Measurements from ENCODE around the gene TRIM8.
A peak's percentile ranks its signal among the peaks of the same experiment; 100 is the strongest.

TRIM8 gene

GRCh38 chr10:102648269-102648888 is 4.1 kb downstream of the TRIM8 start:
- H3K27me3 ChIP-seq (replicated peaks in 2 of 5; ENCODE audit: control insufficient read depth in 4 of 5, insufficient read depth in 5 of 5, low read length in 4 of 5), result no peaks in the 10 kb centered on the region
- POLR2A ChIA-PET, result no interaction called here
- peak overlapping the region in 4 of 7 experiments; percentile 59 to 84 (median 72) for H3K4me3 ChIP-seq (ENCODE audit: control insufficient read depth in 1 of 7, extremely low read depth in 1 of 7, insufficient read depth in 4 of 7, low read depth in 2 of 7, low read length in 6 of 7)
- H3K36me3 ChIP-seq (ENCODE audit: control insufficient read depth in 4 of 4, insufficient read depth in 4 of 4, low read length in 3 of 4), result peaks cover 0 to 25% (median 18%) of the 10 kb centered on the region in 4 experiments
- H3K27ac ChIP-seq (ENCODE audit: insufficient read depth in 1 of 2, low read depth in 1 of 2, low read length in 2 of 2, poor library complexity in 1 of 2, severe bottlenecking in 2 of 2), result no peak overlapping the region
- WGBS (ENCODE audit: insufficient coverage), result 63% methylated on average over 6 of the region's 12 CpGs
- CTCF ChIA-PET, result interaction anchor here (4.4 kb wide), 2 partner anchors 12 to 29 kb away, joined by 22 to 24 read pairs; no protein-coding TSS in a partner anchor
- H3K4me1 ChIP-seq (ENCODE audit: control extremely low read depth in 1 of 4, control insufficient read depth in 4 of 4, insufficient read depth in 4 of 4, low read length in 3 of 4), result peaks cover 5 to 92% (median 82%) of the 10 kb centered on the region in 4 experiments
- no peaks in the 10 kb centered on the region for H3K9me3 ChIP-seq (ENCODE audit: control extremely low read depth in 1 of 5, control insufficient read depth in 4 of 5, insufficient read depth in 2 of 5, low read depth in 1 of 5, low read length in 4 of 5)
- no peak for DNase-seq

- Histone ChIP-seq H3K9me3 (ENCODE audit: control extremely low read depth in 1 of 5, control insufficient read depth in 4 of 5, insufficient read depth in 2 of 5, low read depth in 1 of 5, low read length in 4 of 5) (no peaks in the 10 kb centered on the region), H3K4me3 (ENCODE audit: control insufficient read depth in 1 of 7, extremely low read depth in 1 of 7, insufficient read depth in 4 of 7, low read depth in 2 of 7, low read length in 6 of 7) (peak overlapping the region in 5 of 7 experiments; percentile 32 to 79 (median 62)), H3K4me1 (ENCODE audit: control extremely low read depth in 1 of 4, control insufficient read depth in 4 of 4, insufficient read depth in 4 of 4, low read length in 3 of 4) (peaks cover 5 to 94% (median 84%) of the 10 kb centered on the region in 4 experiments), H3K27me3 (replicated peaks in 2 of 5; ENCODE audit: control insufficient read depth in 4 of 5, insufficient read depth in 5 of 5, low read length in 4 of 5) (no peaks in the 10 kb centered on the region), H3K27ac (ENCODE audit: insufficient read depth in 1 of 2, low read depth in 1 of 2, low read length in 2 of 2, poor library complexity in 1 of 2, severe bottlenecking in 2 of 2) (peak overlapping the region in 1 of 2 experiments; percentile 25), H3K36me3 (ENCODE audit: control insufficient read depth in 4 of 4, insufficient read depth in 4 of 4, low read length in 3 of 4) (peaks cover 0 to 31% (median 24%) of the 10 kb centered on the region in 4 experiments)
- CTCF ChIA-PET, result interaction anchor here (0.6 to 4.4 kb wide), 7 partner anchors 11 to 53 kb away, joined by 3 to 24 read pairs (median 8); no protein-coding TSS in a partner anchor
- peak in 2 of 3 donors; percentile 56 to 59 for DNase-seq
- WGBS (ENCODE audit: insufficient coverage), result 22% methylated on average over 17 of the region's 25 CpGs
- POLR2A ChIA-PET, result interaction anchor here (0.7 to 0.8 kb wide), 2 partner anchors 9 to 707 kb away, joined by 3 to 4 read pairs; no protein-coding TSS in a partner anchor
Measured at GRCh38 chr10:102648889-102649796, 4.9 kb downstream of the TRIM8 start.

GRCh38 chr10:102649797-102650654 is 5.7 kb downstream of the TRIM8 start:
- CTCF ChIA-PET, result interaction anchor here (0.6 to 4.4 kb wide), 7 partner anchors 10 to 54 kb away, joined by 3 to 24 read pairs (median 8); no protein-coding TSS in a partner anchor
- H3K4me3 ChIP-seq (ENCODE audit: control insufficient read depth in 1 of 7, extremely low read depth in 1 of 7, insufficient read depth in 4 of 7, low read depth in 2 of 7, low read length in 6 of 7), result peak overlapping the region in 5 of 7 experiments; percentile 32 to 79 (median 62)

GRCh38 chr10:102650655-102651454 is 6.6 kb downstream of the TRIM8 start:
- Histone ChIP-seq H3K27me3 (replicated peaks in 2 of 5; ENCODE audit: control insufficient read depth in 4 of 5, insufficient read depth in 5 of 5, low read length in 4 of 5) (no peaks in the 10 kb centered on the region), H3K4me1 (ENCODE audit: control extremely low read depth in 1 of 4, control insufficient read depth in 4 of 4, insufficient read depth in 4 of 4, low read length in 3 of 4) (peaks cover 5 to 77% (median 69%) of the 10 kb centered on the region in 4 experiments), H3K9me3 (ENCODE audit: control extremely low read depth in 1 of 5, control insufficient read depth in 4 of 5, insufficient read depth in 2 of 5, low read depth in 1 of 5, low read length in 4 of 5) (no peaks in the 10 kb centered on the region), H3K27ac (ENCODE audit: insufficient read depth in 1 of 2, low read depth in 1 of 2, low read length in 2 of 2, poor library complexity in 1 of 2, severe bottlenecking in 2 of 2) (peak overlapping the region in 1 of 2 experiments; percentile 47), H3K36me3 (ENCODE audit: control insufficient read depth in 4 of 4, insufficient read depth in 4 of 4, low read length in 3 of 4) (peaks cover 0 to 45% (median 37%) of the 10 kb centered on the region in 4 experiments), H3K4me3 (ENCODE audit: control insufficient read depth in 1 of 7, extremely low read depth in 1 of 7, insufficient read depth in 4 of 7, low read depth in 2 of 7, low read length in 6 of 7) (peak overlapping the region in 2 of 7 experiments; percentile 19 to 35)
- ChIA-PET CTCF (interaction anchor here (0.9 to 4.4 kb wide), 6 partner anchors 9 to 55 kb away, joined by 3 to 24 read pairs (median 8); no protein-coding TSS in a partner anchor), POLR2A (interaction anchor here (0.6 kb wide), 1 partner anchor 282 kb away, joined by 3 read pairs; no protein-coding TSS in a partner anchor)
- 52% methylated on average over 7 of the region's 11 CpGs for whole genome bisulfite sequencing (ENCODE audit: insufficient coverage)
- DNase-seq, result no peak

More at GRCh38 chr10:102649797-102650654, 5.7 kb downstream of the TRIM8 start:
- Histone ChIP-seq H3K27me3 (replicated peaks in 2 of 5; ENCODE audit: control insufficient read depth in 4 of 5, insufficient read depth in 5 of 5, low read length in 4 of 5) (no peaks in the 10 kb centered on the region), H3K27ac (ENCODE audit: insufficient read depth in 1 of 2, low read depth in 1 of 2, low read length in 2 of 2, poor library complexity in 1 of 2, severe bottlenecking in 2 of 2) (peak overlapping the region in 1 of 2 experiments; percentile 25), H3K4me1 (ENCODE audit: control extremely low read depth in 1 of 4, control insufficient read depth in 4 of 4, insufficient read depth in 4 of 4, low read length in 3 of 4) (peaks cover 5 to 85% (median 77%) of the 10 kb centered on the region in 4 experiments), H3K9me3 (ENCODE audit: control extremely low read depth in 1 of 5, control insufficient read depth in 4 of 5, insufficient read depth in 2 of 5, low read depth in 1 of 5, low read length in 4 of 5) (no peaks in the 10 kb centered on the region), H3K36me3 (ENCODE audit: control insufficient read depth in 4 of 4, insufficient read depth in 4 of 4, low read length in 3 of 4) (peaks cover 0 to 38% (median 30%) of the 10 kb centered on the region in 4 experiments)
- 78% methylated on average over 7 of the region's 12 CpGs for WGBS (ENCODE audit: insufficient coverage)
- POLR2A ChIA-PET, result interaction anchor here (0.6 to 0.8 kb wide), 3 partner anchors 9 to 707 kb away, joined by 3 to 4 read pairs (median 3); no protein-coding TSS in a partner anchor
- no peak for DNase-seq

GRCh38 chr10:102651455-102652169 is 7.3 kb downstream of the TRIM8 start:
- no peaks in the 10 kb centered on the region for H3K27me3 ChIP-seq (replicated peaks in 2 of 5; ENCODE audit: control insufficient read depth in 4 of 5, insufficient read depth in 5 of 5, low read length in 4 of 5)
- peak overlapping the region in 1 of 2 experiments; percentile 47 for H3K27ac ChIP-seq (ENCODE audit: insufficient read depth in 1 of 2, low read depth in 1 of 2, low read length in 2 of 2, poor library complexity in 1 of 2, severe bottlenecking in 2 of 2)
- POLR2A ChIA-PET, result no interaction called here
- peaks cover 5 to 70% (median 62%) of the 10 kb centered on the region in 4 experiments for H3K4me1 ChIP-seq (ENCODE audit: control extremely low read depth in 1 of 4, control insufficient read depth in 4 of 4, insufficient read depth in 4 of 4, low read length in 3 of 4)
- peaks cover 3 to 53% (median 44%) of the 10 kb centered on the region in 4 experiments for H3K36me3 ChIP-seq (ENCODE audit: control insufficient read depth in 4 of 4, insufficient read depth in 4 of 4, low read length in 3 of 4)
- CTCF ChIA-PET, result interaction anchor here (0.9 to 4.4 kb wide), 4 partner anchors 8 to 26 kb away, joined by 3 to 24 read pairs (median 15); no protein-coding TSS in a partner anchor
- H3K9me3 ChIP-seq (ENCODE audit: control extremely low read depth in 1 of 5, control insufficient read depth in 4 of 5, insufficient read depth in 2 of 5, low read depth in 1 of 5, low read length in 4 of 5), result no peaks in the 10 kb centered on the region
- H3K4me3 ChIP-seq (ENCODE audit: control insufficient read depth in 1 of 7, extremely low read depth in 1 of 7, insufficient read depth in 4 of 7, low read depth in 2 of 7, low read length in 6 of 7), result peak overlapping the region in 1 of 7 experiments; percentile 8
- 85% methylated on average over 9 of the region's 11 CpGs for WGBS (ENCODE audit: insufficient coverage)
- DNase-seq, result no peak

Data from common myeloid progenitor, CD34-positive (primary cell).